NB4 (cell line): ENCODE measurements around the gene ANO10.
"Not testable (repeated sequence)": the region's sequence is repeated elsewhere in the genome, so short reads cannot be mapped to it uniquely, and the experiment has no call there.

Source experiments
- DNase-seq: peaks from one replicate; pipeline ENCODE4 v3.0.0; 2010; ENCODE audit warnings: low read depth
- H3K4me3 ChIP-seq: one replicate; pipeline ENCODE4 v1.5.1; 2011; ENCODE audit warnings: mild to moderate bottlenecking, low read depth, low read length, moderate library complexity
- CTCF ChIP-seq: IDR thresholded peaks from one replicate; pipeline ENCODE4 v1.5.1; 2012; ENCODE audit warnings: low read depth, low read length
- MYC ChIP-seq: IDR thresholded peaks from 2 replicates; pipeline ENCODE4 v1.6.1; 2011; ENCODE audit warnings: low read depth, low read length
- POLR2A ChIP-seq: IDR thresholded peaks from 2 replicates; pipeline ENCODE4 v1.6.1; 2011; ENCODE audit warnings: mild to moderate bottlenecking; ENCODE audit not compliant: insufficient read length; ENCODE audit errors: extremely low read depth
- TF ChIP-seq, protein P1 (sequence below): IDR thresholded peaks from 2 replicates; pipeline ENCODE4 v1.6.1; 2011; ENCODE audit warnings: low read depth, low read length

Gene ANO10

GRCh38 chr3:43621656-43622432 is at the start of gene ANO10:
Gene ANO10 (minus strand): TSS chr3:43622011. CDS start chr3:43605852, 16,159 bp downstream.
- H3K4me3 ChIP-seq: peak within 1 kb of the TSS; percentile 68
- TF ChIP-seq CTCF (no peak), POLR2A (no peak), MYC (peak; percentile 36; the same call in 1 of the 2 replicates)
- TF ChIP-seq, protein P1, sequence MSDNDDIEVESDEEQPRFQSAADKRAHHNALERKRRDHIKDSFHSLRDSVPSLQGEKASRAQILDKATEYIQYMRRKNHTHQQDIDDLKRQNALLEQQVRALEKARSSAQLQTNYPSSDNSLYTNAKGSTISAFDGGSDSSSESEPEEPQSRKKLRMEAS: peak; percentile 54; the same call in 1 of the 2 replicates
- DNase-seq: peak; percentile 96

- TF ChIP-seq CTCF (no peak), MYC (no peak), POLR2A (no peak)
- TF ChIP-seq, protein P1: no peak
- no peak overlapping the region for H3K4me3 ChIP-seq
- no peak for DNase-seq
Observed at GRCh38 chr3:43670635-43671522, 49.1 kb upstream of the ANO10 start.

- H3K4me3 ChIP-seq, DNase-seq: not testable (repeated sequence)
Observed at GRCh38 chr3:43665011-43665410, 43.2 kb upstream of the ANO10 start.

DNA sequence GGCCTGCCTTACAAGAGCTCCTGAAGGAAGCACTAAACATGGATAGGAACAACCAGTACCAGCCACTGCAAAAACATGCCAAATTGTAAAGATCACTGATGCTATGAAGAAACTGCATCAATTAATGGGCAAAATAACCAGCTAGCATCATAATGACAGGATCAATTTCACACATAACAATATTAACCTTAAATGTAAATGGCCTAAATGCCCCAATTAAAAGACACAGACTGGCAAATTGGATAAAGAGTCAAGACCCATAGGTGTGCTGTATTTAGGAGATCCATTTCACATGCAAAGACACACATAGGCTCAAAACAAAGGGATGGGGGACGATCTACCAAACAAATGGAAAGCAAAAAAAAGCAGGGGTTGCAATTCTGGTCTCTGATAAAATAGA is 39.6 kb upstream of the ANO10 start:
- DNase-seq, H3K4me3 ChIP-seq: not testable (repeated sequence)

DNA sequence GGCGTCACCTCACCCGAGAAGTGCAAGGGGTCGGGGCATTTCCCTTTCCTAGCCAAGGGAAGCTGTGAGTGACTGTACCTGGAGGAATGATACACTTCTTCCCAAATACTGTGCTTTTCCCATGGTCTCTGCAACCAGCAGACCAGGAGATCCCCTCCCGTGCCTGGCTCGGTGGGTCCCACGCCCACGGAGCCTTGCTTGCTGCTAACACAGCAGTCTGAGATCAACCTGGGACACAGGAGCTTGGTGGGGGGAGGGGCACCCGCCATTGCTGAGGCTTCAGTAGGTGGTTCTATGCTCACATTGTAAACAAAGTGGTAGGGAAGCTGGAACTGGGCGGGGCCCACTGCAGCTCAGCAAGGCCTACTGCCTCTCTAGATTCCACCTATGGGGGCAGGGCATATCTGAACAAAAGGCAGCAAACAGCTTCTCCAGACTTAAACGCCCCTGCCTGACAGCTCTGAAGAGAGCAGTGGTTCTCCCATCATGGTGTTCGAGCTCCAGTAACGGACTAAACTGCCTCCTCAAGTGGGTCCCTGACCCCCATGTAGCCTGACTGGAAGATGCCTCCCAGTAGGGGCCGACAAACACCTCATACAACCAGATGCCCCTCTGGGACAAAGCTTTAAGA is 37.6 kb upstream of the ANO10 start:
- no peak for TF ChIP-seq CTCF
- no peak for TF ChIP-seq MYC
- TF ChIP-seq, protein P1: no peak
- no peak for TF ChIP-seq POLR2A
- DNase-seq: no peak
- no peak overlapping the region for H3K4me3 ChIP-seq

GRCh38 chr3:43656390-43656789 is 34.6 kb upstream of the ANO10 start:
- H3K4me3 ChIP-seq, DNase-seq: not testable (repeated sequence)

GRCh38 chr3:43650345-43650744 is 28.5 kb upstream of the ANO10 start:
- no peak overlapping the region for H3K4me3 ChIP-seq
- DNase-seq: no peak
- no peak for TF ChIP-seq CTCF
- no peak for TF ChIP-seq POLR2A
- no peak for TF ChIP-seq MYC
- TF ChIP-seq, protein P1: no peak
